Heart right ventricle (tissue), 16 donors: ENCODE results near the gene RBM5. TPM values are rescaled to one million over a fixed set of nuclear protein-coding genes. Genes with fewer than 3 reads are reported as not detected.
A peak's percentile ranks its signal among the peaks of the same experiment; 100 is the strongest.

Source experiments
- ATAC-seq, 8 donors: fragments of 200-7000 bp; cut with Tn5 transposase; one replicate each; pipeline ENCODE4 v1.9.1; 2020; ENCODE audit warnings: mild to moderate bottlenecking in 8 of 8, moderate library complexity in 8 of 8, moderate number of reproducible peaks in 1 of 8
- DNase-seq, 2 donors: peaks; one replicate each; pipeline ENCODE4 v3.0.0-alpha.2; 2020
- H3K27ac ChIP-seq, 10 donors: fragments of 200-600 bp; sonication (generic) in 2 of 10; one replicate each; pipeline versions ENCODE4 v1.5.0 to v1.8.0; 2020 to 2022; ENCODE audit warnings: mild to moderate bottlenecking in 3 of 10
- H3K27me3 ChIP-seq, 7 donors: fragments of 200-600 bp; one replicate each; pipeline ENCODE4 v1.8.0; 2021 to 2022; ENCODE audit warnings: mild to moderate bottlenecking in 2 of 7
- H3K36me3 ChIP-seq, 9 donors: fragments of 200-600 bp; sonication (generic) in 1 of 9; one replicate each; pipeline versions ENCODE4 v1.5.0 to v1.8.0; 2020 to 2022; ENCODE audit warnings: mild to moderate bottlenecking in 2 of 9
- H3K4me1 ChIP-seq, 9 donors: fragments of 200-600 bp; sonication (generic) in 1 of 9; one replicate each; pipeline versions ENCODE4 v1.5.0 to v1.8.0; 2020 to 2022; ENCODE audit warnings: mild to moderate bottlenecking in 4 of 9
- H3K4me3 ChIP-seq, 10 donors: fragments of 200-600 bp; sonication (generic) in 2 of 10; one replicate each; pipeline versions ENCODE4 v1.5.0 to v1.8.0; 2020 to 2022; ENCODE audit warnings: mild to moderate bottlenecking in 7 of 10, moderate library complexity in 2 of 10
- H3K9me3 ChIP-seq, 11 donors: fragments of 200-600 bp in 10 of 11; sonication (generic) in 2 of 11; one replicate each; pipeline versions ENCODE4 v1.5.0 to v1.8.0; 2013 to 2022; ENCODE audit warnings: mild to moderate bottlenecking in 2 of 11, control low read depth in 1 of 11, moderate library complexity in 1 of 11
- WGBS, 2 donors: extraction: QIAGEN DNeasy Blood & Tissue Kit; methylation state at CpG; one replicate each; pipeline ENCODE4 v1.1.7; 2013; ENCODE audit warnings: inconsistent platforms in 1 of 2; 5-methylcytosine and 5-hydroxymethylcytosine counted together
- intact Hi-C, 10 donors: fragments of 100-400 bp; cut with DNase I; formaldehyde crosslinking; loops; one replicate each; pipeline versions ENCODE4 v1.11.1 to v1.14.2; 2022
- polyA plus RNA-seq, 2 donors: library from polyadenylated mRNA; stranded (reverse); fragments of 200-250 nt; gene quantifications; one replicate each; pipeline ENCODE4 v1.2.3, GENCODE V29; 2013
- total RNA-seq, 10 donors: library from RNA; stranded (reverse); fragmentation: NEBNext Ultra II Directional in 3 of 10; extraction: Animal tissue kit (Norgen Biotek cat#: 25700) in 3 of 10; gene quantifications; one replicate each; pipeline versions ENCODE4 v1.2.1 to v1.2.4, GENCODE V29; 2021 to 2023
- TF ChIP-seq, protein P1 (sequence below), 9 donors: fragments of 200-600 bp; sonication (generic) in 2 of 9; IDR thresholded peaks; one replicate each; pipeline versions ENCODE4 v1.5.0 to v1.8.0; 2021 to 2022; ENCODE audit warnings: antibody characterized with exemption in 9 of 9, mild to moderate bottlenecking in 5 of 9, moderate library complexity in 1 of 9
- donor health status: Arrhythmogenic right ventricular cardiomyopathy.
- donor health status: ischemic (EF 13 %, LVEDD 7.1; RV severe dilation, severe dysfunction).
- donor health status: healthy with polysubstance abuse.
- donor health status: DM: no; HTN: yes; CAD: no.
- donor health status: DM: no; HTN: no; CAD: no.
- donor health status: ischemic (EF 25% LVEDD 6.9; RV normal size, moderate dysfunction).
- donor health status: ischemic (EF 25% LVEDD 5.7; RV mildly dilated, moderate dysfunction).
- donor health status: healthy.
- donor health status: DM: yes; HTN: yes; CAD: no.
- donor health status: Ischemic cardiomyopathy.
- donor health status: ischemic (EF 35%, LVEDD 5.7; RV mildly dilated, moderate dysfunction).
- donor health status: nonischemic (EF 11% LVEDD 7.7; RV severe dilation, severe dysfunction).
- donor health status: DM: yes; HTN: yes; CAD: no.
- donor health status: PGD.
- donor health status: ischemic (EF 29% LVEDD 5.4; RV normal size, mild dysfunction).
- donor health status: nonischemic (EF 23%, LVEDD 6.1; RV moderate dilation, normal function).

Gene RBM5
- total and polyA plus RNA-seq, 12 donors, result 30.2 to 86.3 (median 56.8) TPM

GRCh38 chr3:50121072-50122032, 32.6 kb downstream of the RBM5 start:
- H3K4me1 ChIP-seq, result peaks cover 2 to 27% (median 8%) of the 10 kb centered on the region in 9 donors
- H3K27ac ChIP-seq, result no peak overlapping the region
- no peaks in the 10 kb centered on the region for H3K9me3 ChIP-seq
- H3K4me3 ChIP-seq, result no peak overlapping the region
- WGBS, 2 donors, result 30 to 36% methylated on average over 13 of the region's 13 CpGs
- TF ChIP-seq, protein P1, sequence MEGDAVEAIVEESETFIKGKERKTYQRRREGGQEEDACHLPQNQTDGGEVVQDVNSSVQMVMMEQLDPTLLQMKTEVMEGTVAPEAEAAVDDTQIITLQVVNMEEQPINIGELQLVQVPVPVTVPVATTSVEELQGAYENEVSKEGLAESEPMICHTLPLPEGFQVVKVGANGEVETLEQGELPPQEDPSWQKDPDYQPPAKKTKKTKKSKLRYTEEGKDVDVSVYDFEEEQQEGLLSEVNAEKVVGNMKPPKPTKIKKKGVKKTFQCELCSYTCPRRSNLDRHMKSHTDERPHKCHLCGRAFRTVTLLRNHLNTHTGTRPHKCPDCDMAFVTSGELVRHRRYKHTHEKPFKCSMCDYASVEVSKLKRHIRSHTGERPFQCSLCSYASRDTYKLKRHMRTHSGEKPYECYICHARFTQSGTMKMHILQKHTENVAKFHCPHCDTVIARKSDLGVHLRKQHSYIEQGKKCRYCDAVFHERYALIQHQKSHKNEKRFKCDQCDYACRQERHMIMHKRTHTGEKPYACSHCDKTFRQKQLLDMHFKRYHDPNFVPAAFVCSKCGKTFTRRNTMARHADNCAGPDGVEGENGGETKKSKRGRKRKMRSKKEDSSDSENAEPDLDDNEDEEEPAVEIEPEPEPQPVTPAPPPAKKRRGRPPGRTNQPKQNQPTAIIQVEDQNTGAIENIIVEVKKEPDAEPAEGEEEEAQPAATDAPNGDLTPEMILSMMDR (IDR thresholded peaks at IDR 0.05), result peak; percentile 63 to 92 (median 85)
- intact Hi-C loops, result loop anchor here (1.0 to 10.0 kb wide), 8 partner anchors 33 to 153 kb away; partner anchors contain the start of genes LSMEM2 (in 1 of the 10) and SEMA3F (in 1 of the 10)
- ATAC-seq (peak; percentile 78 to 92 (median 86)), DNase-seq (peak; percentile 69 to 72)
- H3K27me3 ChIP-seq, result no peaks in the 10 kb centered on the region
- peaks cover 5 to 57% (median 44%) of the 10 kb centered on the region in 9 donors for H3K36me3 ChIP-seq

- intact Hi-C loops, result loop anchor here in 5 of 10 donors (2.0 to 10.0 kb wide), 4 partner anchors 65 to 153 kb away; partner anchors contain the start of gene LSMEM2 (in 1 of the 5)
- no peak overlapping the region for H3K4me3 ChIP-seq
- H3K4me1 ChIP-seq, result peaks cover 2 to 32% (median 9%) of the 10 kb centered on the region in 9 donors
- no peak for DNase-seq
- peak in 6 of 8 donors; percentile 4 to 19 (median 10) for ATAC-seq
- TF ChIP-seq, protein P1 (IDR thresholded peaks at IDR 0.05), result no peak
- no peaks in the 10 kb centered on the region for H3K27me3 ChIP-seq
- H3K27ac ChIP-seq, result no peak overlapping the region
- 78 to 86% methylated on average over 2 of the region's 2 CpGs for WGBS, 2 donors
- H3K9me3 ChIP-seq, result no peaks in the 10 kb centered on the region
- H3K36me3 ChIP-seq, result peaks cover 2 to 49% (median 38%) of the 10 kb centered on the region in 9 donors
These were observed 33.4 kb downstream of the RBM5 start for GRCh38 chr3:50122071-50122470.

- H3K27me3 ChIP-seq, result no peaks in the 10 kb centered on the region
- peaks cover 0 to 42% (median 31%) of the 10 kb centered on the region in 9 donors for H3K36me3 ChIP-seq
- H3K4me1 ChIP-seq, result peaks cover 2 to 32% (median 9%) of the 10 kb centered on the region in 9 donors
- intact Hi-C loops, result loop anchor here in 5 of 10 donors (2.0 to 10.0 kb wide), 4 partner anchors 64 to 152 kb away; partner anchors contain the start of gene LSMEM2 (in 1 of the 5)
- TF ChIP-seq, protein P1 (IDR thresholded peaks at IDR 0.05), result no peak
- DNase-seq, result no peak
- no peak for ATAC-seq
- no peak overlapping the region for H3K27ac ChIP-seq
- no peaks in the 10 kb centered on the region for H3K9me3 ChIP-seq
- 80 to 85% methylated on average over 14 of the region's 14 CpGs for WGBS, 2 donors
- no peak overlapping the region for H3K4me3 ChIP-seq
These were observed 34.1 kb downstream of the RBM5 start for GRCh38 chr3:50122661-50123391.
